Measurements from ENCODE around the gene PHOSPHO1. TPM values are rescaled to one million over a fixed set of nuclear protein-coding genes. Genes with fewer than 3 reads are reported as not detected.
"Not testable (repeated sequence)": the region's sequence is repeated elsewhere in the genome, so short reads cannot be mapped to it uniquely, and the experiment has no call there.

Gene PHOSPHO1
- total RNA-seq, 2 donors from 2014 or later: not detected

DNA sequence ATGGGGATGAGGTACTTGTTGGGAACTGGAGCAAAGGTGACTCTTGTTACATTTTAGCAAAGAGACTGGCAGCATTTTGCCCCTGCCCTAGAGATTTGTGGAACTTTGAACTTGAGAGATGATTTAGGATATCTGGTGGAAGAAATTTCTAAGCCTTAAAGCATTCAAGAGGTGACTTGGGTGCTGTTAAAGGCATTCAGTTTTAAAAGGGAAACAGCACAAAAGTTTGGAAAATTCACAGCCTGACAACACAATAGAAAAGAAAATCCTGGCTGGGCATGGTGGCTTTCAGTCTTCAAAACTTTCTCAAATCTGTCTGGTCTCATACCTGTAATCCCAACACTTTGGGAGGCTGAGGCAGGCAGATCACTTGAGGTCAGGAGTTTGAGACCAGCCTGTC is 46.1 kb downstream of the PHOSPHO1 start:
- not testable (repeated sequence) for H3K27ac Mint-ChIP-seq; H3K9me3 Mint-ChIP-seq; H3K4me1 Mint-ChIP-seq (ENCODE audit: low read depth in 2 of 2); H3K4me3 Mint-ChIP-seq; ATAC-seq; DNase-seq (ENCODE audit: low spot score); H3K27me3 Mint-ChIP-seq
- H3K36me3 Mint-ChIP-seq: peaks cover 12% of the 10 kb centered on the region

DNA sequence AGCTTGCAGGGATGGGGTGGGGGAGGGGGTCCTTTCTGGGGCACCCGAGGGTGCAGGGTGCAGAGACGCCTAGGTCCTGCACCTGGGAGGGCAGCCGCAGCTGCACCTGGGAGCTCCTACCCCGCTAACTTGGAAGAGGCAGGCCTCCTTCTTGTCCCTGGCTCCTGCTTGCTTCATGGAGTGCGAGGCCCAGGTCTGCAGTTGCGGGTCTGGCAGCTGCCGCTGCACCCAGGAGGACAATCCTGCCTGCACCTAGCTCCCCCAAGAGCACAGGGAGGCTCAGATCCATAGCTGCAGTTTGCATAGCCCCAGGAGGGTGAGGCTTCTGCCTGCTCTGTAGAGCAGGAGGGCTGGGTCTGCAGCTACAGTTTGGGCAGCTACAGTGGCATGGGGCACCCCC is 46.8 kb downstream of the PHOSPHO1 start:
- Mint-ChIP-seq H3K9me3 (no peaks in the 10 kb centered on the region), H3K36me3 (peaks cover 12% of the 10 kb centered on the region), H3K4me3 (no peak overlapping the region), H3K27me3 (no peaks in the 10 kb centered on the region), H3K4me1 (ENCODE audit: low read depth in 2 of 2) (peaks cover 5 to 7% of the 10 kb centered on the region in 2 donors), H3K27ac (no peak overlapping the region)
- ATAC-seq (no peak), DNase-seq (ENCODE audit: low spot score) (no peak)

DNA sequence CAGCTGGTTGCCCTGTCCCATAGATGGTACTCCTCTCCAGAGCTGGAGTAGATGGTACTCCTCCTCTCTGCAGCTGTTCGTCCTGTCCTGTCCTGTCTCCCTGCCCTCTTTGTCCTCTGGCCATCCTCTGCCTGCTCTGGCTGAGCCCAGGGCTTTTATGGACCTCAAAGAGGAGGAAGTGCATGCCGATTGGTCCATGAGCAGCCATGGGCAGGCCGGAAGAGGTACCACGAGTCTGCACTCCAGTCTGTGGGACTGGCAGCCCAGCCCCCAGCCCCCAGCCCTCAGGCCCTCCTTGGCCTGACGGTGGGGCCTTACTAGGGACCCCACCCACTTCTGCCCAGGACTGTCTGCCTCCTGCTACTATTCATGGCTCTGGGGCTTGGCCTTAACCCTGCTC is 47.2 kb downstream of the PHOSPHO1 start:
- Mint-ChIP-seq H3K36me3 (peaks cover 12% of the 10 kb centered on the region), H3K27me3 (no peaks in the 10 kb centered on the region), H3K9me3 (no peaks in the 10 kb centered on the region), H3K27ac (no peak overlapping the region), H3K4me1 (ENCODE audit: low read depth in 2 of 2) (peaks cover 5 to 7% of the 10 kb centered on the region in 2 donors), H3K4me3 (no peak overlapping the region)
- DNase-seq (ENCODE audit: low spot score) (no peak), ATAC-seq (no peak)

DNA sequence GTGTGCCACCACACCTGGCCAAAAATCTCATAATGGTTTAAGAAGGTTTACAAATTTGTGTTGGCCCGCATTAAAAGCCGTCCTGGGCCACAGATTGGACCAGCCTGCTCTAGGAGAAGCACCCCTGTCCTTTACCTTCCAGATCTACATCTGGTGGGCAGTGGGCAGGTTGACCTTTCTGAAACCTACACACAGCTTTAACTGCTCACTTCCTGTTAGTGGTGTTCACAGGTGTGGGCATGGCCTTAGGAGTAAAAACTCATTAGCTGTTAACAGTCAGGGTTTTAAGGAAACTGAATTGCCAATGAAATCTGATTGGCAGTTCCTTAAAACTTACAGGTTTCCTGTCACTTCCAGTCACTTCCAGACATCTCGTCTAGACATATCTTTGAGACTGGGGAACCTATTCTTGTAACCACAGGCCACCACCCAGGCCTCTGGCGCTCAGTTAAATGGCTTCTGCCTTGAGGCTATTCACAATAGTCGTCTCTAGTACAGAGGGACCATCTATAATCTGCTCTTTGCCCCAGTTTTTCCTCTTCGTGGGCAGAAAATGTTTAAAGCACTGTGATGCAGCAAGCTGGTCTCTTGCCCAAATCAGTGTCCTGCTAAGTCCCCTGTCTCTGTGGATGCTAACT is 49.5 kb downstream of the PHOSPHO1 start:
- no peak overlapping the region for H3K4me3 Mint-ChIP-seq
- no peaks in the 10 kb centered on the region for H3K9me3 Mint-ChIP-seq

DNA sequence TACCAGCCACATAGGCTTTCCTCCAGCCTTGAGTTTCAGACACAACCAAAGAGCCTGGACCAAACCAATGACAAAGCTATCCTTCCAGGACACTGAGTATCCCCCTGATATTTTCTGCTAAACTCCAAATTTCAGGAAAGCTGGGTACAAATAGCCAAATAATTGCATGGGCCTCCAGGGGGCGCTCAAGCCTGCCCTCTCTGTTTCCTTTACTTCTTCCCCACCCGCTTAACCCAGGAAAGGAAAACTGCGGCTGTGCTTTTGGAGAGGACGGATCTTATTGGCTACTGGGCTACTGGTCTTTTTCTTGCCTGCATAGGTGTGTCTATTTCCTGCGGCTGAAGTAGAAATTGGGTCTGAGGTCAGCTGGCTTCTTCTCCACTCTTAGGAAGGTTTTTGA is 50.3 kb downstream of the PHOSPHO1 start:
- Mint-ChIP-seq H3K27ac (no peak overlapping the region), H3K27me3 (peaks cover 3% of the 10 kb centered on the region in 2 donors), H3K9me3 (peaks cover 4% of the 10 kb centered on the region), H3K4me3 (no peak overlapping the region), H3K4me1 (ENCODE audit: low read depth in 2 of 2) (peaks cover 4 to 5% of the 10 kb centered on the region in 2 donors), H3K36me3 (peaks cover 20% of the 10 kb centered on the region)
- DNase-seq (ENCODE audit: low spot score) (peak; percentile 68), ATAC-seq (peak in 1 of 2 donors; percentile 65)

More for the DNA sequence above, 49.5 kb downstream of the PHOSPHO1 start:
- Mint-ChIP-seq H3K27ac (no peak overlapping the region), H3K27me3 (no peaks in the 10 kb centered on the region), H3K36me3 (peaks cover 13% of the 10 kb centered on the region), H3K4me1 (ENCODE audit: low read depth in 2 of 2) (peaks cover 5 to 7% of the 10 kb centered on the region in 2 donors)
- DNase-seq (ENCODE audit: low spot score) (no peak), ATAC-seq (no peak)

DNA sequence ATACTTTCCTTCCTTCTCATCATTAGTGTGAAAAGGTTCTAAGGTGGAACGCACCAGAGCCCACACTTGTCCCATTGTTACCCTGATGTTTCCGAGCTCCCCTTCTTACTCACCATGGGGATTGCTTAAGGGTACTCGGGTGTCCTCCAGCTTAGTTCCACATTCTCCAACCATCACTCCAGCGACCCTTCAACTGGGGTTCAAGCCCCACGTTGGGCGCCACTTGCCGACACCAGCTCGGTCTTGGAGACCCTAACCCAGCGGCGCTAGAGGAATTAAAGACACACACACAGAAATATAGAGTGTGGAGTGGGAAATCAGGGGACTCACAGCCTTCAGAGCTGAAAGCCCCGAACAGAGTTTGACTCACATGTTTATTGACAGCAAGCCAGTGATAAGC is 54.6 kb downstream of the PHOSPHO1 start:
- H3K27me3 Mint-ChIP-seq: peaks cover 26 to 35% of the 10 kb centered on the region in 2 donors

More for the DNA sequence above, 54.6 kb downstream of the PHOSPHO1 start:
- ATAC-seq; H3K4me3 Mint-ChIP-seq; H3K9me3 Mint-ChIP-seq; H3K27ac Mint-ChIP-seq; H3K4me1 Mint-ChIP-seq (ENCODE audit: low read depth in 2 of 2); DNase-seq (ENCODE audit: low spot score): not testable (repeated sequence)
- peaks cover 22% of the 10 kb centered on the region for H3K36me3 Mint-ChIP-seq

Other genes with a start within 250 kb of the PHOSPHO1 start
- under 1 TPM in 1 of 2 donors, not detected in 1; 0.55 TPM for gene IGF2BP1, start 233.4 kb downstream of the PHOSPHO1 start, total RNA-seq
- not detected for gene B4GALNT2, start 98.0 kb downstream of the PHOSPHO1 start, total RNA-seq
- gene GNGT2, start 20.2 kb downstream of the PHOSPHO1 start, total RNA-seq: 10 to 100 TPM; 15.3 to 19.6 TPM
- 10 to 100 TPM; 26.9 to 54.1 TPM for gene ABI3, start 20.1 kb downstream of the PHOSPHO1 start, total RNA-seq
- gene ZNF652, start 131.5 kb upstream of the PHOSPHO1 start, total RNA-seq: 10 to 100 TPM; 20.1 to 22.3 TPM
- 100 to 1,000 TPM; 229 to 233 TPM for gene PHB1, start 184.1 kb upstream of the PHOSPHO1 start, total RNA-seq

Measured in natural killer cell treated with Interleukin-12 subunit alpha and Interleukin-12 subunit beta and Interleukin-15 and Interleukin-18, amount 100 ng/mL, for 72 hours (primary cell).